Measurements from ENCODE around the gene WHRN. TPM values are rescaled to one million over a fixed set of nuclear protein-coding genes. Genes with fewer than 3 reads are reported as not detected.

WHRN gene
- total RNA-seq, 4 donors from 2014 or later, result 8.4 to 12.9 (median 11.0) TPM

- no peak for TF ChIP-seq POLR2AphosphoS5 (IDR thresholded peaks at IDR 0.05)
- no peak for TF ChIP-seq POLR2A (IDR thresholded peaks at IDR 0.05)
- TF ChIP-seq EP300 (IDR thresholded peaks at IDR 0.05), result no peak
- TF ChIP-seq, protein P1, sequence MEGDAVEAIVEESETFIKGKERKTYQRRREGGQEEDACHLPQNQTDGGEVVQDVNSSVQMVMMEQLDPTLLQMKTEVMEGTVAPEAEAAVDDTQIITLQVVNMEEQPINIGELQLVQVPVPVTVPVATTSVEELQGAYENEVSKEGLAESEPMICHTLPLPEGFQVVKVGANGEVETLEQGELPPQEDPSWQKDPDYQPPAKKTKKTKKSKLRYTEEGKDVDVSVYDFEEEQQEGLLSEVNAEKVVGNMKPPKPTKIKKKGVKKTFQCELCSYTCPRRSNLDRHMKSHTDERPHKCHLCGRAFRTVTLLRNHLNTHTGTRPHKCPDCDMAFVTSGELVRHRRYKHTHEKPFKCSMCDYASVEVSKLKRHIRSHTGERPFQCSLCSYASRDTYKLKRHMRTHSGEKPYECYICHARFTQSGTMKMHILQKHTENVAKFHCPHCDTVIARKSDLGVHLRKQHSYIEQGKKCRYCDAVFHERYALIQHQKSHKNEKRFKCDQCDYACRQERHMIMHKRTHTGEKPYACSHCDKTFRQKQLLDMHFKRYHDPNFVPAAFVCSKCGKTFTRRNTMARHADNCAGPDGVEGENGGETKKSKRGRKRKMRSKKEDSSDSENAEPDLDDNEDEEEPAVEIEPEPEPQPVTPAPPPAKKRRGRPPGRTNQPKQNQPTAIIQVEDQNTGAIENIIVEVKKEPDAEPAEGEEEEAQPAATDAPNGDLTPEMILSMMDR (IDR thresholded peaks at IDR 0.05), result no peak
- no peak for ATAC-seq
- H3K9me3 ChIP-seq, result no peaks in the 10 kb centered on the region
- peaks cover 0 to 50% of the 10 kb centered on the region in 2 donors for H3K36me3 ChIP-seq
- no peak overlapping the region for H3K4me3 ChIP-seq
- WGBS, 2 donors (ENCODE audit: low coverage in 1 of 2), result 92% methylated on average over 3 of the region's 11 CpGs; no CpG with 5 or more reads in 1 of the 2 donors
- no peak overlapping the region for H3K27ac ChIP-seq
- no peaks in the 10 kb centered on the region for H3K4me1 ChIP-seq
- no peaks in the 10 kb centered on the region for H3K27me3 ChIP-seq
Measured at GRCh38 chr9:114425126-114425525, 80.1 kb downstream of the WHRN start.

DNA sequence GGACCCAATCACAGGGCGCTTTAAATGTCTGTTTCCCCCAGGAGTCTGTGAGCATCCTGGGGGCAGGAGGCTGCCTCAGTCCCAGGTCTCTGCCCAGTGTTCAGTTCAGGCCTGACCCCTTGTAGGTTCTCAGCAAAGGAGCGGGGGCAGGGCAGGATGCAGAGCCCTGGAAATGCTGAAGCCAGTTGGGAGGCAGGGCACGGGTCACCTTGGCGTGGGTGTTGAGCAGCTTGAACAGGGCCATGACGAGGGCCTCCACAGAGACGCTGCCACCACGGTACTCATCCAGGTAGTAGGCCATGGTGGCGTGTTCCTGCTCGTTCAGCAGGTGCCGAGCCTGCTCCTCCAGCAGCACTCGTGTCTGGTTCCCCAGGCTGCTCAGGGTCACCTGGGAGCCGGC, 81.1 kb downstream of the WHRN start:
- no CpG with 5 or more reads among the region's 12 CpGs for WGBS, 2 donors (ENCODE audit: low coverage in 1 of 2)
- TF ChIP-seq POLR2A (IDR thresholded peaks at IDR 0.05) (no peak), EP300 (IDR thresholded peaks at IDR 0.05) (no peak), POLR2AphosphoS5 (IDR thresholded peaks at IDR 0.05) (no peak)
- TF ChIP-seq, protein P1 (IDR thresholded peaks at IDR 0.05), result no peak

GRCh38 chr9:114423181-114423580, 82.1 kb downstream of the WHRN start:
- H3K4me3 ChIP-seq, result no peak overlapping the region
- no peaks in the 10 kb centered on the region for H3K4me1 ChIP-seq
- no peaks in the 10 kb centered on the region for H3K9me3 ChIP-seq
- ATAC-seq, result no peak
- no peaks in the 10 kb centered on the region for H3K27me3 ChIP-seq
- H3K36me3 ChIP-seq, result peaks cover 0 to 63% of the 10 kb centered on the region in 2 donors
- TF ChIP-seq POLR2A (IDR thresholded peaks at IDR 0.05), result no peak
- no peak for TF ChIP-seq POLR2AphosphoS5 (IDR thresholded peaks at IDR 0.05)
- no peak for TF ChIP-seq EP300 (IDR thresholded peaks at IDR 0.05)
- TF ChIP-seq, protein P1 (IDR thresholded peaks at IDR 0.05), result no peak
- no peak overlapping the region for H3K27ac ChIP-seq
- WGBS, 2 donors (ENCODE audit: low coverage in 1 of 2), result 90% methylated on average over 4 of the region's 14 CpGs; no CpG with 5 or more reads in 1 of the 2 donors

More for the DNA sequence above, 81.1 kb downstream of the WHRN start:
- ATAC-seq, result no peak
- H3K4me1 ChIP-seq, result no peaks in the 10 kb centered on the region
- no peaks in the 10 kb centered on the region for H3K27me3 ChIP-seq
- peaks cover 0 to 60% of the 10 kb centered on the region in 2 donors for H3K36me3 ChIP-seq
- no peak overlapping the region for H3K27ac ChIP-seq
- H3K4me3 ChIP-seq, result no peak overlapping the region
- no peaks in the 10 kb centered on the region for H3K9me3 ChIP-seq

GRCh38 chr9:114421147-114421546, 84.1 kb downstream of the WHRN start:
- Histone ChIP-seq H3K36me3 (peaks cover 0 to 75% of the 10 kb centered on the region in 2 donors), H3K4me3 (no peak overlapping the region), H3K9me3 (no peaks in the 10 kb centered on the region), H3K27me3 (no peaks in the 10 kb centered on the region), H3K27ac (no peak overlapping the region), H3K4me1 (no peaks in the 10 kb centered on the region)
- TF ChIP-seq POLR2A (IDR thresholded peaks at IDR 0.05) (no peak), EP300 (IDR thresholded peaks at IDR 0.05) (no peak), POLR2AphosphoS5 (IDR thresholded peaks at IDR 0.05) (no peak)
- TF ChIP-seq, protein P1 (IDR thresholded peaks at IDR 0.05), result no peak
- 80% methylated on average over 1 of the region's 2 CpGs; no CpG with 5 or more reads in 1 of the 2 donors for WGBS, 2 donors (ENCODE audit: low coverage in 1 of 2)
- ATAC-seq, result no peak

GRCh38 chr9:114419796-114420195, 85.5 kb downstream of the WHRN start:
- TF ChIP-seq POLR2A (IDR thresholded peaks at IDR 0.05) (no peak), POLR2AphosphoS5 (IDR thresholded peaks at IDR 0.05) (no peak), EP300 (IDR thresholded peaks at IDR 0.05) (no peak)
- TF ChIP-seq, protein P1 (IDR thresholded peaks at IDR 0.05), result no peak
- Histone ChIP-seq H3K27ac (no peak overlapping the region), H3K4me1 (peaks cover 0 to 2% (median 0%) of the 10 kb centered on the region in 3 donors), H3K4me3 (no peak overlapping the region), H3K27me3 (no peaks in the 10 kb centered on the region), H3K36me3 (peaks cover 0 to 66% of the 10 kb centered on the region in 2 donors), H3K9me3 (no peaks in the 10 kb centered on the region)
- ATAC-seq, result no peak
- 88 to 90% methylated on average over 1 to 6 of the region's 8 CpGs for WGBS, 2 donors (ENCODE audit: low coverage in 1 of 2)

All from gastroesophageal sphincter (tissue), 4 donors.